D721Med (cell line): ENCODE measurements around the gene TGFBR3.

ENCODE experiments used
- DNase-seq: peaks from one replicate; pipeline ENCODE4 v3.0.0; 2011; ENCODE audit warnings: low spot score; ENCODE audit not compliant: insufficient read length
- FAIRE-seq: peaks from 2 replicates; lab custom pipeline; 2011; peaks lifted over from hg19 to GRCh38; lab: Jason Lieb, UNC
- CTCF ChIP-seq: IDR thresholded peaks from 2 replicates; pipeline ENCODE4 v1.5.1; 2012; ENCODE audit warnings: mild to moderate bottlenecking, control low read depth; ENCODE audit not compliant: insufficient read depth; ENCODE audit errors: missing control alignments

TGFBR3 gene

GRCh38 chr1:91689641-91690481, 196.1 kb downstream of the TGFBR3 start:
- no peak for TF ChIP-seq CTCF
- FAIRE-seq, result no peak
- no peak for DNase-seq

GRCh38 chr1:91687452-91687851, 198.5 kb downstream of the TGFBR3 start:
- no peak for TF ChIP-seq CTCF
- peak; percentile 74 for FAIRE-seq
- DNase-seq, result peak; percentile 24

- no peak for TF ChIP-seq CTCF
- no peak for DNase-seq
- FAIRE-seq, result no peak
Measured at GRCh38 chr1:91685994-91686393, 200.0 kb downstream of the TGFBR3 start.

GRCh38 chr1:91684481-91685196, 201.3 kb downstream of the TGFBR3 start:
- no peak for TF ChIP-seq CTCF
- no peak for FAIRE-seq
- no peak for DNase-seq

- no peak for FAIRE-seq
- no peak for DNase-seq
- no peak for TF ChIP-seq CTCF
Measured at GRCh38 chr1:91683598-91683951, 202.4 kb downstream of the TGFBR3 start.

GRCh38 chr1:91682882-91683597, 202.9 kb downstream of the TGFBR3 start:
- FAIRE-seq, result no peak
- DNase-seq, result no peak
- TF ChIP-seq CTCF, result no peak
